ENCODE data around the gene ANKFY1. TPM values are rescaled to one million over a fixed set of nuclear protein-coding genes. Genes with fewer than 3 reads are reported as not detected.

ANKFY1 gene
- total RNA-seq, 1 experiment from 2014 or later, result 46.8 TPM

- no peaks in the 10 kb centered on the region for H3K27me3 Mint-ChIP-seq (ENCODE audit: low read depth)
- ATAC-seq, result no peak
- ChIA-PET CTCF (interaction anchor here (0.7 to 0.8 kb wide), 2 partner anchors 64 to 262 kb away, joined by 4 to 5 read pairs; no protein-coding TSS in a partner anchor), POLR2A (no interaction called here)
- H3K27ac Mint-ChIP-seq, result no peak overlapping the region
- no peaks in the 10 kb centered on the region for H3K9me3 Mint-ChIP-seq
- H3K4me1 Mint-ChIP-seq, result no peaks in the 10 kb centered on the region
- DNase-seq (ENCODE audit: low spot score), result no peak
- TF ChIP-seq USF1 (CRISPR knock-in tag; IDR thresholded peaks at IDR 0.05) (no peak), USF2 (CRISPR knock-in tag; IDR thresholded peaks at IDR 0.05) (no peak), ZNF671 (CRISPR knock-in tag; IDR thresholded peaks at IDR 0.05) (no peak), ZNF138 (CRISPR knock-in tag; conservative IDR thresholded peaks at IDR 0.05) (no peak), ZNF416 (CRISPR knock-in tag; IDR thresholded peaks at IDR 0.05) (no peak), SP1 (CRISPR knock-in tag; conservative IDR thresholded peaks at IDR 0.05) (no peak), ATF6 (CRISPR knock-in tag; IDR thresholded peaks at IDR 0.05) (no peak), ZNF423 (CRISPR knock-in tag; IDR thresholded peaks at IDR 0.05) (no peak), ELF4 (CRISPR knock-in tag; IDR thresholded peaks at IDR 0.05; ENCODE audit: low read depth) (no peak), CBFB (CRISPR knock-in tag; IDR thresholded peaks at IDR 0.05; ENCODE audit: low read depth) (no peak), PRRX2 (CRISPR knock-in tag; IDR thresholded peaks at IDR 0.05) (no peak), AR (CRISPR knock-in tag; IDR thresholded peaks at IDR 0.05) (no peak), ZSCAN18 (CRISPR knock-in tag; IDR thresholded peaks at IDR 0.05) (no peak), ZNF281 (CRISPR knock-in tag; IDR thresholded peaks at IDR 0.05) (no peak), FOXJ3 (CRISPR knock-in tag; IDR thresholded peaks at IDR 0.05; ENCODE audit: borderline replicate concordance) (no peak), TEAD4 (CRISPR knock-in tag; IDR thresholded peaks at IDR 0.05) (no peak), ZNF532 (CRISPR knock-in tag; IDR thresholded peaks at IDR 0.05; ENCODE audit: borderline replicate concordance) (no peak), TP53 (CRISPR knock-in tag; IDR thresholded peaks at IDR 0.05) (no peak), ZNF425 (CRISPR knock-in tag; conservative IDR thresholded peaks at IDR 0.05) (no peak)
- H3K4me3 Mint-ChIP-seq, result no peak overlapping the region
- H3K36me3 Mint-ChIP-seq, result peaks cover 78% of the 10 kb centered on the region
Observed at GRCh38 chr17:4180791-4181190, 83.0 kb downstream of the ANKFY1 start.
